Measurements from ENCODE around the gene ZNF432.

- no peak for TF ChIP-seq CTCF (IDR thresholded peaks at IDR 0.05)
- no peak for TF ChIP-seq POLR2AphosphoS5 (IDR thresholded peaks at IDR 0.05)
- no peak for TF ChIP-seq POLR2A (IDR thresholded peaks at IDR 0.05)
Observed at GRCh38 chr19:51994048-51994644, 54.5 kb downstream of the ZNF432 start.
